ENCODE data around the gene STX18.
"Not testable (repeated sequence)": the region's sequence is repeated elsewhere in the genome, so short reads cannot be mapped to it uniquely, and the experiment has no call there.

STX18 gene

GRCh38 chr4:4507403-4507802, 34.4 kb downstream of the STX18 start:
- no peak for DNase-seq

GRCh38 chr4:4506961-4507360, 34.9 kb downstream of the STX18 start:
- no peak for DNase-seq

GRCh38 chr4:4505211-4505610, 36.6 kb downstream of the STX18 start:
- DNase-seq, result not testable (repeated sequence)

DNA sequence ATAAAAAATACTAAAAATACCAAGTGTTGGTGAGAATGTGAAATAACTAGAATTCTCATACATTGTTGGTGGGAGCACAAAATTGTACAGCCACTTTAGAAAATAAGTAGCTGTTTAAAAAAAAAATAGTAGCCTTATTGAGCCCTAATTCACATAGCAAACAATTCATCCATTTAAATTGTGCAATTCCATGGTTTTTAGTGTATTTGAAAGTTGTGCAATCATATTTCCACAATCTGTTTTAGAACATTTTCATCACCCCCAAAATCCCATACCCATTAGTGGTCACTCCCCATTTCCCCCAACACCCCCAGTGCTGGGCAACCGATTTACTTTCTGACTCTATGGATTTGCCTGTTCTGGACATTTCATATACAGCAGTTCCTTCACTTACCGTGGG, 37.1 kb downstream of the STX18 start:
- no peak for DNase-seq

DNA sequence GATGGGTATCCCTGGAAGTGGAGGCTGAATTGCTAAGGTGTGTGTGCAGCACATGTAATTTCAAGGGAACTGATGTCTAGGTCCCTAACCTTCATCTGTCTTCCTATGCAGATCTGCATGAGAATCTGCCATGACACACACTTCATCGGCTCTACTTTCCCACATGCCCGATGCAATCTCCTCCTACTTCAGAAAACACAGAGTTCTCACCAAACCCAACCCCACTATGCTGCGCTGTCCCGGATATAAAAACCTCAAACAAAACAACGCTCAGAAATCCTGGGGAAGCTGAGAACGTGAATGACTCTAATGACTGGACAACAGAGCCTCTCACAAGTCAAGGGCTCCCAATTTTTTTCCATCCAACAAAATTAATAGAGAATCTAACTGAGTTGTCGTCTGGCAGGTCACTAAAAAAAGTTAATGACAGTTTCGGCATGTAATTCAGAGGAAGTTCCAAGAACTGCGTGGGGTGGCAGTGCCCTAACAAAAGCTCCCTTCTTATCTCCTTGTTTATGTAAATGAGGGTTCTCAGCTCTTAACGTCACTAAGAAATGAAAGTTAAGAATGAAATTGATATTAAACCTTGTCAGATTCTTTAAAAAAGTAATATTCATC, 39.0 kb downstream of the STX18 start:
- DNase-seq, result no peak

- DNase-seq, result no peak
Observed at GRCh38 chr4:4501679-4502078, 40.2 kb downstream of the STX18 start.

DNA sequence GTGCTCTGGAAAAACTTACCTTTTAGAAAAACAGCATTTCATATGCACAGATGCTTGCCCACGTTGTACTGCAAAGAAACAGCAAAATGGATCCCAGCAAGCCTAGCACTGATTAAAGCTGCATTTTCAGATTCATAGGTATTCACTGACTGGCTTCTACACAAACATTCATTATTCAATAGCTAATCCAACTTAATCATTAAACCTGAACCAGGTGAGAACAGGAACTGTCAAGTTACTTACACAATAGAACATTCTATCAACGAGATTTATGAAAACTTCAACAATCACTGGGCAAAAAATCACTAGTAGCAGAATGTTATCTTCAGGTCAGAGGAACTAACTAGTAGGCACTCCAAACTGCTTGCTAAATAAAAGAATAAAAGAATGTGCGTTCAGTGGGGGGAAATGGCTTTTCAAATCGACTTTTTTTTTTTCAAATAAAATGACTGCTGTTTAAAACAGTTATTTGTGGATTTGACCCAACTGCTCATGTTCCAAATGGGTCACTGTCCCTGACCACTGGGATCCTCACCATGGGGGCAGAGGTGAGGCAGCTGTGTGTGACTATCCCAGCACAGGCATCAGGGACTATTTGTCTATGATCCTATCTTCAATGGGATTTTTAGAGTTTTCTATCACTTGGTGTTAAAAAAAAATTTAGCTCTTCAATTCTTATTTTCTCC, 42.3 kb downstream of the STX18 start:
- DNase-seq, result no peak

- no peak for DNase-seq
Observed at GRCh38 chr4:4496592-4497372, 45.1 kb downstream of the STX18 start.

- DNase-seq, result no peak
Observed at GRCh38 chr4:4494882-4495281, 47.0 kb downstream of the STX18 start.

- DNase-seq, result no peak
Observed at GRCh38 chr4:4492161-4492847, 49.5 kb downstream of the STX18 start.

DNA sequence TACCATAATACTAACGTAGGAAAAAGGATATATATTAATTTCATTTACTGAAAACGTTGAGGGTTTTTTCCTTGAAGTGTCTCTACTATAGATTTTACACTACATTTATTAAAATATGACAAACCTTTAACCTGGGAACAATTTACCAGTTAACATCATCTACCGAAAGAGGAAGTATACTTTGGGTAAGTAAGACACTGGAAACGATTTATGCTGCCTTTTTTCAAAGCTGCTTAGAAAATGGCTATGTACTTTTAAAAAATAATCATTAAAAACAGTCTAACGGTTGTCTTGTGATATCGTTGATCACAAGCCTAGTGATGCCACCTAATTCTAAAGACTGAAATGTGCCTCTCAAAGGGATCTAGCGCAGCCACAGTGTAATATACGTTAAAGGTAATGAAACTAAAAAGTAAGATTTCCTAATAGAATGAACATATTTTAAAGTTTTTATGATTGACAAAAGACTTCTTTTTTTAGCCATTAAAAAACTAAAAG, 50.4 kb downstream of the STX18 start:
- no peak for DNase-seq

- DNase-seq, result no peak
Observed at GRCh38 chr4:4490816-4491215, 51.0 kb downstream of the STX18 start.

- DNase-seq, result no peak
Observed at GRCh38 chr4:4490041-4490440, 51.8 kb downstream of the STX18 start.

DNA sequence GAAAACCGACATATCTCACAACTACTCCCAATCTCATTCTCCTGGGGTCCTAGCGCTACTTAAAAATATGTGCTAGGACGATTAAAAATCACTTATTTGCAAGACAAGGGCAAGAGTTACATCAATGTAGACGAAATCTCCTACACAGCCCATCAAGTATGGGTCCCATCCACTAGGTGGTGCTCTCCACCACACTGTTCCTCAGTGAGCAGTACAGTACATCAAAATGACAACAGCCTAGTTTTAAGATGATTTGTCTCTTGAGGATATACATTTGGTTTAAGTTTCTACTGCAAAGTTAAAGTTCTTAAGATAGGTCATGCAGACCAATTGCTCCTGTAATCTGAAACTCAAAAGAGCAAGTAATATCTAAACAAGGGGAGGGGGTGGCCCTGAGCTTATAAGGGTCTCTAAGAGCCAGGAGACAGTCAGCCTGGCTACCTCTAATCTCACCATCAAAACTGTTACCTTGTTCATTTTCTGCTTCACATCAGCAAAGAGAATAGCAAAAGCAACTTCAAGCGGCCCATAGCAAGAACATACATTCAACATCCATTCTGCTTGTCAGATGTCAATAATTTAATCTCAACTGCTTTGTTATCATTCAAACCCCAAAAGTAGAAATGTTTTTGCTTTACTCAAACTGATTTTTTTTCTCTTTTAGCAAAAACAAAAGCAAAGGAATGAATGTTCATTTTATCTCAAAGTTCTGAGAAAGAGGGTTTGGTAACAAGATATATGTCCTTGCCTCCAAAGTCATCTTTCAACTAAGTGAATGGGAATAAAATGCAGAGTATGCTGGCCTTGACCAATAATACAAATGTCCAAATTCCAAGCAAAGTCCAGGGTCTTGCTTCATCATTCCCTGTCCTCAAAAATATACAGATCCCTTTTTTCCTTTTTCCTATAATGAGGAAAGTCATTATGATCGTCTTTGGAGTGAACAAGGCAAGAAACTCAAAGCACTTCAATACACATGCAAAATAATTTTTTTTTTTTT, 53.1 kb downstream of the STX18 start:
- no peak for DNase-seq

DNA sequence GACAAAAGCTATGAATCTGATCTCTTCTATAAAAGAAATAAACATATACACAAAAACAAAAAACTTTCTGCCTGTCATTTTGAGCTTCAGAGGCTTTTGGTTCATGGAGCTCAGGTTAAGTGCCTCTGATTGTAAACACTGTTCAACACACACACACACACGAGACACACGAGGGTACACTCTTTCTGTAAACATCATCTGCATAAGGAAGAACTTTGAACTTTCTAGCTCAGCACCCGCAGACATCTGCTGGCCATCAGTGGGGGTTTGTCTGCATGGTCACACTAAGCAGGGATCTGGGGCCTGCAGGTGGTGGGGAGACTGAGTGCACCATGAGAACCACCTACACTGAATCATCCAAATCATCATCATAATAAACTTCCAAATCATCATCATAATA, 54.9 kb downstream of the STX18 start:
- no peak for DNase-seq

GRCh38 chr4:4485806-4486205, 56.0 kb downstream of the STX18 start:
- no peak for DNase-seq

- DNase-seq, result no peak
Observed at GRCh38 chr4:4481399-4481994, 60.4 kb downstream of the STX18 start.

DNA sequence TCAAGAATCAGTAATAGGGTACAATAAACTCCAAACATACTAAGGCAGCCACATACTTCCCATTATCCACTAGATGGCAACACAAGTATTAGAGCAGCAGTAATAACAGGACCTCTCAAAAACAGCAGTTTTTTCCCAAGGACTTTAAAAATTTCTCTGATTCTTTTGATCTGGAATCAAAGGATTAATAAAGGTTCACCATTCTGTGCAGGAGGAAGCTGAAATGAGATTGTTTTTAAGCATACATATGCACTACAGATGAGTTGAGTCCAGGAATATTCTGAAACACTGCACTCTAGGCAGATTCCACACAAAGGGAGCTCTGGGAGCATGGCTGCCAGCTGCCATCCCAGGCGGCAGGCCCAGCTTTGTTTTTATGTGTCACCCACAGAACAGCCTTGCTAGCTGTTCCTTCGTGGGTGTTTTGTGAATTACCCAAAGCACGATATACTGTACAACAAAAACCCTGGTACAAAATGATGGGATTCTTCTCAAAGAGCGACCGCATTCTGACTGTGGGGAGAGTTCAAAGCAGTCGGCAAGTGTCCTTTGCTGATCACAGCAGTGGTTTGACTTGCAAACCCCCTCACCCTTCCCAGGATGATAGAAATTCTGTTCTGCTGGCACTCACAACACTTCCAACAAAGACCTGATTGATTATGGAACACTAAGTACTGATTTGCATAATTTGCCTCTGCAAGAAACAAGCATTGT, 61.0 kb downstream of the STX18 start:
- DNase-seq, result no peak

GRCh38 chr4:4480205-4480604, 61.6 kb downstream of the STX18 start:
- no peak for DNase-seq

- no peak for DNase-seq
Observed at GRCh38 chr4:4479366-4479765, 62.5 kb downstream of the STX18 start.

DNA sequence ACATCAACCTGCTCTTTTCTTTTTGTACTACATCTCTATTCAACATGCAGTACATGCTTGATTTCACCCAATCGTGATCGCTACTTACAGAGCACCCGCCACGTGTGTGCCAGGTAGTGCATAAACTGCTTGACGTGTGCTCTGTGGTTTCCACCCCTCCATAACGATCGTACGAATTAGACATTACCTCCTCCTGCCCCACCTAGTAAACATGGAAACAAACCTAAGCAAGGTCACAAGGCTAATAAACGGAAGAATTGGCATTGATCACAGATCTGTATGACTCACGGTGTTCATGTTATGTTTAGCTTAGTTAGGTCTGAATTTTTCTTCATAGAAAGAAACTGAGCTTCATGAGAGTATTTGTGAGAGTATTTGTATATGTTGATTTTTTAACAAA, 64.1 kb downstream of the STX18 start:
- no peak for DNase-seq
